ENCODE results near the gene QTRT2. TPM values are rescaled to one million over a fixed set of nuclear protein-coding genes. Genes with fewer than 3 reads are reported as not detected.

Gene QTRT2
- total RNA-seq, 4 donors from 2014 or later = 16.4 to 19.7 (median 18.9) TPM

DNA sequence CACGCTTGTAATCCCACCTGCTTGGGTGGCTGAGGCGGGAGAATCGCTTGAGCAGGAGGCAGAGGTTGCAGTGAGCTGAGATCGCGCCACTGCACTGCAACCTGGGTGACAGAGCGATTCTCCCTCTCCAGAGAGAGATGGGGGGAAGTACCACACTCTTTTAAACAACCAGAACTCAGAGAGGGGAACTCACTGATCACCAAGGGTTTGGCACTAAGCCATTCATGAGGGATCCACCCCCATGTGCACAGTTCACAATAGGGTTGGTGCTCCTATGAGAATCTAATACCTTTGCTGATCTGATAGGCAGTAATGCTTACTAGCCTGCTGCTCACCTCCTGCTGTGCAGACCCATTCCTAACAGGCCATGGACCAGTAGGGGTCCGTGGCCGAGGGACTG lies 51.6 kb downstream of the QTRT2 start:
- H3K36me3 ChIP-seq = no peaks in the 10 kb centered on the region
- H3K4me3 ChIP-seq = no peak overlapping the region
- no peak for DNase-seq (ENCODE audit: low spot score in 2 of 2)
- WGBS = 93% methylated on average over 8 of the region's 8 CpGs
- TF ChIP-seq POLR2A (IDR thresholded peaks at IDR 0.05) (no peak), EP300 (IDR thresholded peaks at IDR 0.05) (no peak), POLR2AphosphoS5 (IDR thresholded peaks at IDR 0.05) (no peak)
- TF ChIP-seq, protein P1, sequence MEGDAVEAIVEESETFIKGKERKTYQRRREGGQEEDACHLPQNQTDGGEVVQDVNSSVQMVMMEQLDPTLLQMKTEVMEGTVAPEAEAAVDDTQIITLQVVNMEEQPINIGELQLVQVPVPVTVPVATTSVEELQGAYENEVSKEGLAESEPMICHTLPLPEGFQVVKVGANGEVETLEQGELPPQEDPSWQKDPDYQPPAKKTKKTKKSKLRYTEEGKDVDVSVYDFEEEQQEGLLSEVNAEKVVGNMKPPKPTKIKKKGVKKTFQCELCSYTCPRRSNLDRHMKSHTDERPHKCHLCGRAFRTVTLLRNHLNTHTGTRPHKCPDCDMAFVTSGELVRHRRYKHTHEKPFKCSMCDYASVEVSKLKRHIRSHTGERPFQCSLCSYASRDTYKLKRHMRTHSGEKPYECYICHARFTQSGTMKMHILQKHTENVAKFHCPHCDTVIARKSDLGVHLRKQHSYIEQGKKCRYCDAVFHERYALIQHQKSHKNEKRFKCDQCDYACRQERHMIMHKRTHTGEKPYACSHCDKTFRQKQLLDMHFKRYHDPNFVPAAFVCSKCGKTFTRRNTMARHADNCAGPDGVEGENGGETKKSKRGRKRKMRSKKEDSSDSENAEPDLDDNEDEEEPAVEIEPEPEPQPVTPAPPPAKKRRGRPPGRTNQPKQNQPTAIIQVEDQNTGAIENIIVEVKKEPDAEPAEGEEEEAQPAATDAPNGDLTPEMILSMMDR (IDR thresholded peaks at IDR 0.05) = no peak
- no peaks in the 10 kb centered on the region for H3K4me1 ChIP-seq
- H3K27ac ChIP-seq = no peak overlapping the region
- no peaks in the 10 kb centered on the region for H3K27me3 ChIP-seq
- no peaks in the 10 kb centered on the region for H3K9me3 ChIP-seq

DNA sequence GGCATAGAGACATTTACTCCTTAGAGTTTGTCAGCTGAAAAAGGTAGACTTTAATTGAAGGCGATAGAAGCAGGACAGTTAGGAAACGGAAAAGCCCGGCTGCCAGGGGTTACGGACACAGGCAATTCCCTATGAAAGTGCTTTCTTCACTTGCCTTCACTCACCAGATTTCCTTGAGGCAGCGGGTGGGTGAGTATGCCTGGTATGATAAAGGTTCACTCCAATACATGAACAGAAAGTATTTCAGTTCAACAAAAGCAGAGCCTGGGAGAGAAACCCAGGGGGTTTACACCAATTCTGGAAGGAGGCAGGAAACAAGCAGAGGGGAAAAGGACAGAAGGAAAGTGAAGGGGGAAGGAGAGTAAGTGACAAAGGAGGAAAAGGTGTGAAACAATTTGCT lies 53.9 kb downstream of the QTRT2 start:
- Histone ChIP-seq H3K4me3 (no peak overlapping the region), H3K27ac (no peak overlapping the region), H3K4me1 (no peaks in the 10 kb centered on the region), H3K27me3 (no peaks in the 10 kb centered on the region), H3K9me3 (no peaks in the 10 kb centered on the region), H3K36me3 (no peaks in the 10 kb centered on the region)
- DNase-seq (ENCODE audit: low spot score in 2 of 2) = no peak
- no peak for TF ChIP-seq POLR2AphosphoS5 (IDR thresholded peaks at IDR 0.05)
- TF ChIP-seq, protein P1 (IDR thresholded peaks at IDR 0.05) = no peak
- TF ChIP-seq EP300 (IDR thresholded peaks at IDR 0.05) = no peak
- TF ChIP-seq POLR2A (IDR thresholded peaks at IDR 0.05) = no peak
- WGBS = 75% methylated on average over 5 of the region's 5 CpGs

DNA sequence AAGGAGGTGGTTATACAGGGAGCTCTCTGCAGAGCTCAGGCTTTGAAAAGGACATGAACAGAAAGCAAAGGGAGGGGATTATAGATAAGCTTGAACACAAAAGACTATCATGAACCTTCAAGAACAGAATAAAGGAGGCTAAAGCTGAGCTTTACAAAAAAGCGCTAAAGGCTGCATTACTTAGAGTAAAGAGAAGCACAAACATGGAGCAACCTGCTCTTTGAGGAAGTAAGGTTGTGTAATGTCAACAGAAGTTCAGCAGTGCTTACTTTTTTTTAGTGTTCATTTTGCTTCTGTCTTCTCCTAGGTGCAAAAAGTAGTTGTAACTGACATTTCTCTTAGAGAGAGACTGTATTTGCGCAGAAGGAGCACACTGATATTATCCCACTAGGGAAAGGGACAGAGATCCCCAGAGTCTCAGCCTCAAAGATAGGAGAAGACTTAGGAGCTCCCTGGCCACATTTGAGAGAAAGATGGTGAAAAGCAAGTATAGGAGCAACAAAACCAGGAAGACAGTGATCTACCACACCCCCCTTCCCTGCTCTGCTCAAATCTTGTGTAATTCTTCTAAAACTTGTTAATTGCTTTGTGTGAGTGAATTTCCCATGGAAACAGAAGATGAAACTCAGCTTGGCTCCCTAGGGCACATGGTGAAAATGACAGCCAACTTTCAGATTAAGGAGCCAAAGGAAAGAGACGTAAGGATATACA lies 54.7 kb downstream of the QTRT2 start:
- TF ChIP-seq POLR2A (IDR thresholded peaks at IDR 0.05) = no peak
- no peak for TF ChIP-seq POLR2AphosphoS5 (IDR thresholded peaks at IDR 0.05)
- TF ChIP-seq, protein P1 (IDR thresholded peaks at IDR 0.05) = no peak
- no peak for TF ChIP-seq EP300 (IDR thresholded peaks at IDR 0.05)
- H3K4me3 ChIP-seq = no peak overlapping the region
- H3K36me3 ChIP-seq = no peaks in the 10 kb centered on the region
- WGBS = 82% methylated on average over 3 of the region's 3 CpGs
- H3K9me3 ChIP-seq = no peaks in the 10 kb centered on the region
- DNase-seq (ENCODE audit: low spot score in 2 of 2) = no peak
- no peak overlapping the region for H3K27ac ChIP-seq
- H3K4me1 ChIP-seq = no peaks in the 10 kb centered on the region
- H3K27me3 ChIP-seq = no peaks in the 10 kb centered on the region

DNA sequence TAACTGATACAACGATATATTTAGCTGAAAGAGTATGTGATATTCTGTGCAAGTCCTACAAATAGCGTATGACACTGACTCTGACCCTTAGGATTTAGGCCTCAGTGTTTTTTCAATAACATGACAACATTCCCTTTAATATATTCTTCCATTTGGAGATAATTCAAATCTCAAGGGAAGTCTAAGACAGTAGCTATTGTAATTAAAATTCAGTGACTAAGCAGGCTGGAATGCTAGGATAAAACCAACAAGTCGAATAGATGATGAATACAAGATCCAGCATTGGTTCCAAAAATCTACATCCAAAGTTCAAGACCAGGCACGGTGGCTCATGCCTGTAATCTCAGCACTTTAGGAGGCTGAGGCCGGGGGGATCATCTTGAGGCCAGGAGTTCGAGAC lies 56.2 kb downstream of the QTRT2 start:
- Histone ChIP-seq H3K27ac (no peak overlapping the region), H3K9me3 (no peaks in the 10 kb centered on the region), H3K4me3 (no peak overlapping the region), H3K27me3 (no peaks in the 10 kb centered on the region), H3K36me3 (no peaks in the 10 kb centered on the region), H3K4me1 (no peaks in the 10 kb centered on the region)
- 72% methylated on average over 6 of the region's 6 CpGs for WGBS
- TF ChIP-seq POLR2A (IDR thresholded peaks at IDR 0.05) = no peak
- TF ChIP-seq EP300 (IDR thresholded peaks at IDR 0.05) = no peak
- TF ChIP-seq POLR2AphosphoS5 (IDR thresholded peaks at IDR 0.05) = no peak
- TF ChIP-seq, protein P1 (IDR thresholded peaks at IDR 0.05) = no peak
- no peak for DNase-seq (ENCODE audit: low spot score in 2 of 2)

DNA sequence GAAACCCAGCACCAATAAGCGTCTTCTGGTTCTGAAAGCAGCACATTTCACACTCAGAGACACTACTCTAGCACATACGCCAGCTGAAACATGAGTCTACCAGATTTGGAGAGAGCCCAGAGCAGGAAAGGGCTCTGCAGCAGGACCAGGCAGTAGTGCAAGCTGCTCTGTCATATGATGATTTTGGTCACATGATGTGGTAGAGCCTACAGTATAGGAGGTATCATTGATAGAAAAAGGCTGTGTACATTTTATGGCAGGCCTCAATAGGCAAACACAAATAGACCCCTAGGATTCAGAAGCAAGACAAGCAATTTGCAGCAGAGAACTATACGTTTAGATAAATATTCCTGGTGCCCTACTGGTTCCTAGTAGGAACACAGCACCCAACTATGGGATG lies 58.2 kb downstream of the QTRT2 start:
- H3K36me3 ChIP-seq = no peaks in the 10 kb centered on the region
- H3K27ac ChIP-seq = no peak overlapping the region
- no peak for DNase-seq (ENCODE audit: low spot score in 2 of 2)
- H3K4me1 ChIP-seq = no peaks in the 10 kb centered on the region
- WGBS = 76% methylated on average over 3 of the region's 3 CpGs
- no peak overlapping the region for H3K4me3 ChIP-seq
- TF ChIP-seq POLR2A (IDR thresholded peaks at IDR 0.05) (no peak), POLR2AphosphoS5 (IDR thresholded peaks at IDR 0.05) (no peak), EP300 (IDR thresholded peaks at IDR 0.05) (no peak)
- TF ChIP-seq, protein P1 (IDR thresholded peaks at IDR 0.05) = no peak
- H3K9me3 ChIP-seq = no peaks in the 10 kb centered on the region
- H3K27me3 ChIP-seq = no peaks in the 10 kb centered on the region

Measured in suprapubic skin (tissue), 4 donors.